CD4-positive, alpha-beta T cell treated with Interleukin-21 for 1 hour (primary cell): ENCODE measurements around the gene PPM1H.

ENCODE experiments used
- DNase-seq: peaks from one replicate; pipeline ENCODE4 v3.0.0-alpha.2; 2020

The PPM1H gene

GRCh38 chr12:62792236-62792870, 142.6 kb downstream of the PPM1H start:
- DNase-seq, result no peak

- no peak for DNase-seq
Measured at GRCh38 chr12:62789851-62790250, 145.1 kb downstream of the PPM1H start.

GRCh38 chr12:62787611-62788010, 147.3 kb downstream of the PPM1H start:
- DNase-seq, result no peak

- no peak for DNase-seq
Measured at GRCh38 chr12:62787023-62787422, 147.9 kb downstream of the PPM1H start.

GRCh38 chr12:62785941-62786559, 148.9 kb downstream of the PPM1H start:
- no peak for DNase-seq

DNA sequence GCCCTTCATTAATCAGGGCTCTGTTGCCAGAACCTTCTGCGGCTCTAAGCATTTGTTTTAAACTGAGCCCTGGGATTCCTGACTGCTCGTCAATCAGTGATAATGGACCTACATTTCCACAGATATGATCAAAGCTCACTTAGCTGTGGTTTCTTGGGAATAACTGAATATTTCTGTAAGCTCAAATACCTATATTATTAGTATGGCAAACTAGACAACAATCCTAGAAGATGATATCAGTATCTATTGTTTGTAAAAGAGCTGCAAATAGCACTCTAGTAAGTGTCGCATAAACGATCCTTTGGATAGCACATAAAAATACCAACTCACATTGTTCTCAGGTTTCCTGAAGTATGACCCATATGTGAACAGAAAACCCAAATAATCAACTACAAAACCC, 150.4 kb downstream of the PPM1H start:
- DNase-seq, result no peak

DNA sequence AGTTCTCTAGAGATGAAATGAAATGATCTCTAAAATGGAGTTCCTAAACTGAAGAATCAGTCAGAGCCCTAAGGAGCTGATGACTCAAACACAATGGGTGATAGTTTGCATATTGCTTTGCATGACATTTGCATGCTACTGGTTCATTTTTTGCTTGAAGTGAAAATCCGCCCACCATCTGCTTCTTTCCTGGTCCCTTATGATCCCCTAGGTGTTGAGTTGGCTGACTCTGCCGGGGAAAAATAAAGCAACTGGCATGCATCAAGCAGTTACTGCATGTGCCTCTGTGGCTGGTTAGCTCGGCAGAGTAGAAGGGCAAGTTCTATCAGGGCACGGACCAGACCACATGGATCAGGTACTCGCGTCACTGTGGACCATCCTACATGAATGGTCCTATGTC, 151.1 kb downstream of the PPM1H start:
- no peak for DNase-seq

- no peak for DNase-seq
Measured at GRCh38 chr12:62781136-62781880, 153.6 kb downstream of the PPM1H start.

- DNase-seq, result no peak
Measured at GRCh38 chr12:62779488-62779887, 155.5 kb downstream of the PPM1H start.

GRCh38 chr12:62778187-62778586, 156.8 kb downstream of the PPM1H start:
- no peak for DNase-seq

- no peak for DNase-seq
Measured at GRCh38 chr12:62776997-62777396, 158.0 kb downstream of the PPM1H start.

GRCh38 chr12:62776575-62776974, 158.4 kb downstream of the PPM1H start:
- DNase-seq, result no peak

DNA sequence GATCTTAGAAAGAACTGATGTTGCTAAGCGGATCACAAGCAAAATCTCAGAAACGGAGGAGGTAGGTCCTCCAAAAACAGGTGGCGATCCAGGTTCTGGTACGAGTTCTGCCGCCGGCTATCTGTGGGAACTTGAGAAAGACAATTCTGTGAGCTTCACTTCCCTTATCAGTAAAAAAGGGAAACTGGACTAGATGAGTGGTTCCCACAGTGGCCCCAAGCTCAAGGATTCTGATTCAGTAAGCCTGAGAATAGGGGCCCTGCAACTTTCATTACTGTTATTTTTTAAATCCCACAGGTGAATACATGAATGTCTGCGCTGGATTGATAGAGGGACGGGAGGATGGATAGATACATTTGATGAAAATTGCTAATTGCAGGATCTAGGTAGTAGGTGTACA, 160.2 kb downstream of the PPM1H start:
- DNase-seq, result no peak

DNA sequence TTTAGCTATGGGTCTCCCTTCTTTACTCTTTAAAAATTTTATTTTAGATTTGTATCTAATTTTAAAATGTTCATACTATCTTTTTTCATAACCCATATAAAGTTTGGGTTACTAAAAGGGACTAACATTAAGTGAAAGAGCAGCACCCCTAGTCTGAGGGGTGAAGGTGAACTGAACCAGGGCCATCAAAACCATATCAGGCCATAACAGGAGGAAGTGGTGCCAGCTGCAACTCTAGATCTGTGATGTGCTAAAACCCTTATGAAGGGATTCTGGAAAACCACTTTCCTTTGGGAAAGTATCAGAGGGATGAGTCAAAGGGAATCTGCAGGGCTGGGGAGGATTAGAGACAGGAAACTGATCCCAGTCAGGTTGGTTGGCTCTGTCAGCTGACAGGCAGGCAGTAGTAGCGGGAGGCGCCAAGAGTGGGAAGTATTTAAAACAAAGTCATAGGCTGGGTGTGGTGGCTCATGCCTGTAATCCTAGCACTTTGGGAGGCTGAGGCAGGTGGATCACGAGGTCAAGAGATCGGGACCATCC, 162.5 kb downstream of the PPM1H start:
- DNase-seq, result no peak

DNA sequence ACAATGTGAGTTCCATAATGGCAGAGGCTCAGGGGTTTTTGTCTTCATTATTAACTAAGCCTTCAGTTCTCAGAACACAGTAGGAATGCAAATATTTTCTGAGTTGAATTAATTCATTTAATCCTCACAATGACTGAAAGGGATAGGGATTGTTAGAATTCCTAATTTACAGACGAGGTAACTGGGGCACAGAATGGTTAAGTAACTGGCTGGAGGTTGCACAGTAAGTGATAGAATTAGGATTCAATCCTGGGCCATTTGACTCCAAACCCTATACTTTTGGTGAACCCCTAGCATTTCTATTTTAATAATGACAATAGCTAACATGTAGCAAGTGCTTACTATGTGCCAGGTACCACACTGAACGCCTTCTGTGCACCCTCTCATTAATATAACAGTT, 163.1 kb downstream of the PPM1H start:
- no peak for DNase-seq

DNA sequence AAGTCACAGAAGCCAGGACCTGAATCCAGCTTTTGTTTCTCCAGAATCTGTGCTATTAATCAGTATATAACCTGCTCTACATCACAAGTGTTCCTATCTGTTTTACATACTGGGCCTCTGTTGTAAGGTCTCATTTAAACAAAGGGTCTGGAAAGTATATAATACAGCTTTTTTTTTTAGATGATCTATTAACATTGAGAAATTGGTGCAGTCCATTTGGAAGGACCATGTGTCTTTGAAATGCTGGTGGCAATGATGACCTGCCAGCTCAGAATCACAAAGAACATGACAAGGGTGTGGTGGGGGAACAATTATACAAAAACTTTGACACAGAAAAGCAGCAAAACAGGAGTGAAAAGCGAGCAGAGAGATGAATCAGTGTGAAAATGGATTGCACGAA, 164.6 kb downstream of the PPM1H start:
- DNase-seq, result no peak

- no peak for DNase-seq
Measured at GRCh38 chr12:62769076-62769619, 165.8 kb downstream of the PPM1H start.

- no peak for DNase-seq
Measured at GRCh38 chr12:62767946-62768345, 167.0 kb downstream of the PPM1H start.

DNA sequence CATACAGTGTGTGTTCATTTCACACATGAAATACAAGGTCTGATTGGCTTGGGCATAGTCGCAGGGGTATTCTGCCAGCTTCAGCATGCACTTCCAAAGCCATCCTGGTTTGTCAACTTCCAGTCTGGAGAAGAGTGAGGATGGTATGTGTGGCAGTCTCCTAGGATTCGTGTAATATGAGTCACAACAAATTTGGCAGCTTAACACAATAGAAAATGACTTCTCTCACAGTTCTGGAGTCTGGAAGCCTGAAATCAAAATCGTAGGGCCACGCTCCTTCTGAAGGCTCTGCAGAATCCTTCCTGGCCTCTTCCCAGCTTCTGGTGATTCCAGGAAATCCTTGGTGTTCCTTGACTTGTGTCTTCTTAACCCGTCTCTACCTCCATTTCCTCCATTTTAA, 167.5 kb downstream of the PPM1H start:
- no peak for DNase-seq

DNA sequence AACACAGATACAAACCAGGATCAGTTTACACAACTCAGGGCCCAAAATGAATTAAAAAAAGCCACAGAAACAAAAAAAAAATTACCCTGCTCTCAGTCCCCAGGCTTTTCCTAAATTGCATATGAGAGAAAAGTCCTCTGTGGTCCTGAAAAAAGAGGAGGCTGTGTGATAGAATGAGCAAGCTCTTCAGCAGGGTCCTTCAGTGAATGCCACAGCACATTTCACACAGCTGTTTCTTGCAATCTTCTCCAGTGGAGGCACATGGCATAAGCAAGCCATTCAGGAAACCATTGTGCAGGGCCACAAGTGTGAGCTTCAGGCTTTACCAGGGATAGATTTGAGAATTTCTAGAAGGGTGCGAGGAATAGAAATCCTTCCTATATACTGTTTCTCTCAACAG, 168.5 kb downstream of the PPM1H start:
- no peak for DNase-seq

DNA sequence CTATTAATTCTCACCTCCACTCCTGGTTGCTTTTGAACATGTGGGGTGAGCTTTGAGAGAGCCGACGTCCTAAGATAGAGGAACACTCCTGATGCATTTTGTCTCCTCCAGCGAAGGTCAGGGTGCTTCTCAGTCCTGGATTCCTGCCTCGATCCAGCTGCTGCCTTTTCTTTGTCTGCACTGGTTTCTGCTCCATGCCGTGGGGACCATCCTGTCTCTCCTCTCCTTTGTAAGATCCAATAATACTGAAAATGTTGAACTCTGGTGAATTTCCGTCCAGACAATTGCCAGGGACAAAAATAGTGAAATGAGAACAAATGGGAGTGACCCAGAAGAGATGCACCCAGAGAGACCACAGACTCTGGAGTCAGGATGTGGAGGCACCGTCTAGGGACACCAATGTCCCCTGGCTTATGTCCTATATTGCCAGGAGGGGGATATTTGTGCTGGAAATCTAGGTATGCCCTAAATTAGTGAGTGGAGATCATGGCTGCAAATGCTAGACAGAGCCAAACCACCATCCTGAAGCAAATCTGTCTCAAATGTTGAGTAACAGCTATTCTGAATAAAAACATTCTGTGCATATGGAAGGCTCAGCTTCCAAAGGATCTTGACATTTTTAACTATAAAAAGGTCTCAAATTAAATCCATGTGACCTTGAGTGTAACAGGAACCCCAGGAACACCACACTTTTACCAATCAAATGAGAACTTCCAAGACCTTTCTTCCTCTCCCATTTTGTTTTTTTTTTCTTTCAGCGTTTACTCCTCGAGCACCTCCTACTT, 170.9 kb downstream of the PPM1H start:
- no peak for DNase-seq

DNA sequence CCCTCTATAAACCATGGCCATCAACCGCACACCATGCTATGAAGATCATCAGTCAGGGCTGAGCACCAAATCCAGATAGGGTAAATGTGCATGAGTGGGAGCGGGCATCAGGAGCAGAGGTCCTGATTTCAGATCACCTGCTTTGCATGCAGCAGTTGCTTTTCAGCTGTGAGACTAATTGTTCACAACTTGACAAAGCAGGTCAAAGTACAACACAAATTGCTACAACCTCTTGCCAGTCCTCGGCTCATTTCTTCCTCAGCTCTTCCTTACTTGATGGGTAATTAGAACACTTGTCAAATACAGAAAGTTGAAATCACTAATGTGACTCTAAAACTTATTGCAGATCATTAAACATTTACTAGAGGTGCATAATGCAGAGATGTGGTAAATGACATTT, 171.6 kb downstream of the PPM1H start:
- no peak for DNase-seq

DNA sequence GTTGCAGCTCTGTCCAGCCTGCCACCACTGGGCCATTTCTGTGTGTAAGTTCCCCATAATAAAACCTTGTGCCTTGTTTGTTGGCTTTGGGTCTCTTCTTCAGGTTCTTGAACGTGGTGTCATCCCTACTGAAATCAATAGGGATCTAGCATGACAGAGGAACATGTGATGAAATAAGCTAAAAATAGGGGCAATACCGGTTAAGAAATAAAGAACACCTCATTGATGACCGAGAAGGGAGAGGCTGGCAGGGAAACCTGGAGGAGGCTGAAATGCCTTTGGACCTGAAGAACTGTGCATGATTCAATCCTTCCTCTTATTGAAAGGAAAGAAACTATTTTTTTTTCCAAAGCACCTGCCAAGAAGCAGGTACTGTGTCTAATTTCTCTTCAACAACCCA, 172.3 kb downstream of the PPM1H start:
- DNase-seq, result no peak
